C1 segment of cervical spinal cord (tissue), 14 donors: ENCODE measurements around the gene ACTR5.
"Not testable (repeated sequence)": the region's sequence is repeated elsewhere in the genome, so short reads cannot be mapped to it uniquely, and the experiment has no call there.

ENCODE experiments used
- DNase-seq, 14 donors: peaks; one replicate each; lab custom pipeline; 2025; lab: John Stamatoyannopoulos, UW

The ACTR5 gene

DNA sequence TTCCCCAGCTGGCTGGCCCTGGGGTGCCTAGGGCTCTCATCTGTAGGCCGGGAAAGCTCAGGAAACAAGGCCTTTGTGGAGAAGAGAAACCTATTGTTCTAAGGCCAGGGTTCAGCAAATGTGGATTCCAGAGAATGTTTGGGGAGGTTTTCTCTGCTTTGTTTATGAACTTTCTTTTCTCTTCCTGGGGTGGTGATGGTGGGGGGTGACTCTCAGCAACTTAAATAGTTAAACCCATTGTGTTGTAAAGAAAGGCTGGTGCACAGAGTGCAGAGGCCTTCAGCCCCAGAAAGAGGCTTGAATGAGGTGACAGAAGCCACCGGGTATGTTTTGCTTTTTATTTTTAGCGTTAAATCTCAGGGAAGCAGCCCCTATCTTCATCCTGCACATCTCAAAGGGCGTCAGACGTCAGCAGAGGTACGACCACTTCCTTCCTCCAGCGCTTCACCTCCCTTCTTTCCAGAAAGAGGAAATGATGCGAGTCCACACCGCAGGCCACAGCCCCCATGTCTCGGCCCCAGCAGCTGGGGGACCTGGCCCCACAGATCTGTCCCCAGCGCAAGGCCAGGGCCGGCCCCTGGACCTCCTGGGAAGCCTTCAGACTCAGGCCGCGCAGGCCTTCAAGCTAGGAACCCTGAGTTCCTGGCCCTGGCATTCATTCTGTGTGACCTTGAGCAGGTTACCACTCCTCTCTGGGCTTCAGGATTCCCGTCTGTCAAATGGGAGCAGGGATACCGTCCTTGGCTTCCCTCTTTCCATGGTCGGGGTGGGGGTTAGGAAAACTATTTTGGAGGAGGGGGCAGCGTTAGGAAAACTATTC, 56.6 kb downstream of the ACTR5 start:
- DNase-seq: peak in 4 of 14 donors; percentile 5 to 36 (median 12)

DNA sequence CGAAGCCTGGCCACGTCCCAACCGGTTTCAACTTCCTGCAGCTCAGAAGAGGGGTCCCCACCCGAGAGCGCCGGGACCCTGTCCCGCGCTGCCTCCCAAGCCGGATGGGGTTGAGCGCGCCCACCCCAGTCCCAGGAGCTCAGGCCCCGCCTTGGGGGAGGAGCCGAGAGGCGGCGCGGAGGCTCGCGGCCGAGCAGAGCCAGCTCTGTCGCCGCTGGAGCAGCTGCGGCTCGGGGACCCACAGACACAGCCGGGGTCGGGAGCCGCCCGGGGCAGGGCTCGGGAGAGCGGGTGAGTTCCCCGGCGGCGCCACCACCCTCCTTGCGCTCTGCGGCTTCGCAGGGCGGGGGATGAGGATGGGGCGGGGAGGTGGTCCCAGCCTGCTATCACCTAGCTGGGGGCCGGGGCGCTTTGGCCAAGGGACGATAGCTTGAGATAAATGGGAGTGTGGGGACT, 57.3 kb downstream of the ACTR5 start, which contains the start of gene PPP1R16B:
Gene PPP1R16B (plus strand): TSS at position 196 of the 456 bp plus-strand sequence. CDS start 30,229 bp downstream, outside the sequence.
- DNase-seq: peak in 12 of 14 donors; percentile 7 to 73 (median 37)

DNA sequence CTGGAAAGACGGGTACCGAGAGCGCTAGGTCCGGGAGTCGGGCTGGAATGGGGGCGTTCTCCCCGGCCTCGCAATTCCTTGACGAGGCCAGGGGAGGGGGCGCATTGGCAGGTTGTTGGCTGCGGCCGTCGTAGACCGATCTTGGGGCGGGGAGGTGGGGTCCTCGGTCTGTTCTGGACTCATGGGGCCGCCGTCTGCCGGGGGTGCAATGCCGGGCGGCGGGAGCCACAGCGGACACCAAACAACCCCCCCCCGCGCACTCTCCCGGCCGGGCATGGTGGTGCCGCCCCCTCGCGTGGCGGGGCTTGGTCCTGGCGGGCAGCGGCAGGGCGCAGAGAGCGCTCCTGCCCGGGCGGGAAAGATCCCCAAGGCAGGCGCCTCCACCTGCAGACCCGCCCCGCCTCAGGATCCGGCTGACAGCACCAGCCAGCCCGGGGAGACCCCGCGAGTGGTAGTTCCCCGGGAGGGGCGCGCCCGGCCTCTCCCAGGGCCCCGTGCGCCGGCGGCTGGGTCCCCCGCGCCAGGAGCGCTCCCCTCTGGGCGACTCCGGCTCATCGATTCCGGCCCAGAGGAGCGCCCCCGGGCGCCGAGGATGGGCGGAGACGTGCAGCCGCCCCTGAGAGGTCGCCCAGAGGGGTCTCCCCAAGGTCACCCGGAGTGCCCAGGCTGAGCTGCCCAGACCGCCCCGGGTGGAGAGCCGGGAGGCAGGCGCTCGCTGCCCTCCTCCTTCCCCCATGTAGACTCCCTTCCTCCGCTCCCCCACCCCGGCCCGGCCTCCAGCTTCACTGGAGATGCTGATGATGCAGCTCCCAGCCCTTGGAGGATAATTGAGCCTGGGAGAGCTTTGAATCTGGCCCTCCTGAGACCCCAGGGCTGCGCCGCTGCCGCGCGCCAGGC, 57.9 kb downstream of the ACTR5 start:
- peak in 5 of 14 donors; percentile 16 to 58 (median 44) for DNase-seq

DNA sequence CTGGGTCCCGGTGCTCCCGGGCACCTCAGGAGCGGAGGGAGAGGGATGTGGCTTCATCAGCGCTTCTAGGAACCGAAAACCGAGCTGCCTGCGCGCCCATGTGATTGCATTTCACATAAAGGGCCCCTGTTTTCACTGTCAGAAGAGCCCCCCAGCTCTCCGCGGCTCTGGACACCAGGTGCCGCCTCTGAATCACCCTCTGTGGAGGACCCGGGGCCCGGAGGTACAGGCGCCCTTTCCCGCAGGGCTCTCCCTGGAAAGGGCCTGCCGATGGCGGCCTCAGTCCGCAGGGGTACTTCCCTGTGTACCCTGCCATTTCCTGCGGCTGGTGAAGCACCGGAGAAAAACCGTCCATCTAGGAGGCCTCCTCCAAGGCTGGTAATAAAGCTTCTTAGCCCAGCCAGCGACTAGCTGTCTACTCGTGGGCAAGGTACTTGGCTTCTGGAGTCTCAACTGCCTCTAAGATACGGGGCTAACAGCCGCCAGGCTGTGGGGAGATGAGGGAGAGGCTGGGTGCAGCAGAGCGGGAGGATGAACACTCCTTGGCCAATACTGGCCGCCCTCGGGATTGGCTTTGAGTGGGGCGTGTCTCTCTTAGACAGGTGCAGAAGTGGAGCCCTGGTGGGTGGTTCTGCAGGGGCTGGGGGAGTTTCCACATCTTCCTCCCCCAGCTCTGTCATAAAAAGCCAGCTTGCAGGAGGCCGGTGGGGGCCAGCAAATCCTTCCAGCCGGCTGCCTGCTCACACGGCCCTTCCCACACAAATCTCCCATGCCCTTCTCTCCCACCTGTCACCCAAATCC, 58.8 kb downstream of the ACTR5 start:
- DNase-seq: peak in 8 of 14 donors; percentile 25 to 65 (median 47)

DNA sequence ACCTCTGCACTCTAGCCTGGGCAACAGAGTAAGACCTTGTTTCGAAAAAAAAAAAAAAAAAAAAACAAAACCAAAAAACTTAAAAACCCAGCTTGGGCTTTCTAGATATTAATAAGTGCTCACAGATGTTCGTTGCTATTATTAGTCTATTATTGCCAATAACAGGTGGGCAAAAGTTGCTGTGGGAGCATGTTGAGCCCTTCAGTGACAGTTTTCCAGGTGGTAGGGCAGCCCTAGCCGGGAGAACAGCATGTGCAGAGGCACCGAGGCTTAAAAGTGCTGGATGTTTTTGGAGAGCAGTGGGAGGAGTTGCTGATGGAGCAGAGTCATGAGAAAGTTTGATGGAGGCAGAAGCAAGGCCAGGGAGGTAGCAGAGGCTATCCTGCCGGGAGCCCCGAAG, 61.7 kb downstream of the ACTR5 start:
- no peak for DNase-seq

DNA sequence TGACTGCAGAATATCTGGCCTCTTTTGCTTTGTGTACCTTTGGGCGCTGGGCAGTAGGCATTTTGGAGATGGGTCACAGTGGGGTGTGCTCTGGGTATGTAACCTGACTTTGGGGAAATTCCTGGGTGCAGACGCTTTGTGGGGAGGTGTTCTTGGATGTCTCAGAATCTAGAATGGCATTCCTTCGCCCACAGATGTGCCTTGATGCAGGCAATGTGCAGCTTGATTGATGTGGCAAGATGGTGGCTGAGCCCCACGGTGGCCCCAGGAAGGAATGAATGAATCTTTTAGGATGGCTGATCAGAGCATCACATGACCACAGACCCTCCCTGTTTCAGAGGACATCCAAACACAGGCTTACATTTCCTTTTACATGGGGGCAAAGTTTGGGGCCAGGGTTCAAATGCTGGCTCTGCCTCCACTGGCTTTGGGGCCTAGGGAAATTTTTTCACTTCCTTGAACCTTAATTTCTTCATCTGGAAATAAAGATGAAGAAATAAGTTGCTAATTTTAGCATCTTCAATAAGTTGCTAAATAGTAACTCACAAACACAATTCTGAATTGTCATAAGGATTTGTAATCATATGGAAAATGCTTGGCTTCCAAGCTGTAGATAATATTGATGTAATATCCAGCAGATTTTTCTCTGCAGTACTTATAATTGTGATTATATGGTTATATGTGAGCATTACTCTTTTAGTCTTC, 62.8 kb downstream of the ACTR5 start:
- DNase-seq: no peak

DNA sequence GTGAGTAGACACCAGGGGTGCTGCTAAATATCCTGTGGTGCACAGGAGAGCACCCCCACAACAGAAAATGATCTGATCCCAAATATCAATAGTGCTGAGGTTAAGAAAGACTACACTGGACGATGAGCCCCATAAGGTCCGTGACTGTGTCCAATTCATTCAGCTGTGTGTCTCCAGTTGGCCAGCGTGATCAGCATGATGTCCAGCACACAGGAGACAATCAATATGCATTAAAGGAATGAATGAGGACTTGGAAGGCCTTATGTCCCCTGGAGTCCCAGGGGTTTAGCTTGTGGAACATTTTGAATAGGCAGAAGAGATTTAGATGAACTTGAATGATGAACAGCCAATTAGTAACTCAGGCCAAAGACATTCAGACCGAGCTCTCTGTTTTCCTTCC, 63.5 kb downstream of the ACTR5 start:
- DNase-seq: no peak

DNA sequence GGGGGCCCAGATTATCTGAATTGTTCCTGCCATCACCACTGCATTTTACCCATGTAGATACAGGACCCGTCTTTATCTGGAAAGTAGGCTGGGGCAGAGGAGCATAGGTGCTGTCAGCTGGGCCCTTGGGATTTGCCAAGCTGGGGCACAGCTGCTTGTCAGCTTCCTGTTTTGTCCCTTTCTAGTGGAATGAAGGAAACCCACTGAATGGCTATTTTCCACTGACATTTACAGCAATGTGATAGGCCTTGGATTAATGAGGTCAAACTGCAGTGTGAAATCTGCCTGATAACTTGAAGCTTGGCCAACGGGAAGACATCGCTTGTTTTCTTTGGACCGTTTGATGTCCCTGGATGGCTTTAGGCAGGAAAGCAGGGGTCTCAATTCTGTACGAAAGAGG, 63.9 kb downstream of the ACTR5 start:
- peak in 1 of 14 donors; percentile 35 for DNase-seq

DNA sequence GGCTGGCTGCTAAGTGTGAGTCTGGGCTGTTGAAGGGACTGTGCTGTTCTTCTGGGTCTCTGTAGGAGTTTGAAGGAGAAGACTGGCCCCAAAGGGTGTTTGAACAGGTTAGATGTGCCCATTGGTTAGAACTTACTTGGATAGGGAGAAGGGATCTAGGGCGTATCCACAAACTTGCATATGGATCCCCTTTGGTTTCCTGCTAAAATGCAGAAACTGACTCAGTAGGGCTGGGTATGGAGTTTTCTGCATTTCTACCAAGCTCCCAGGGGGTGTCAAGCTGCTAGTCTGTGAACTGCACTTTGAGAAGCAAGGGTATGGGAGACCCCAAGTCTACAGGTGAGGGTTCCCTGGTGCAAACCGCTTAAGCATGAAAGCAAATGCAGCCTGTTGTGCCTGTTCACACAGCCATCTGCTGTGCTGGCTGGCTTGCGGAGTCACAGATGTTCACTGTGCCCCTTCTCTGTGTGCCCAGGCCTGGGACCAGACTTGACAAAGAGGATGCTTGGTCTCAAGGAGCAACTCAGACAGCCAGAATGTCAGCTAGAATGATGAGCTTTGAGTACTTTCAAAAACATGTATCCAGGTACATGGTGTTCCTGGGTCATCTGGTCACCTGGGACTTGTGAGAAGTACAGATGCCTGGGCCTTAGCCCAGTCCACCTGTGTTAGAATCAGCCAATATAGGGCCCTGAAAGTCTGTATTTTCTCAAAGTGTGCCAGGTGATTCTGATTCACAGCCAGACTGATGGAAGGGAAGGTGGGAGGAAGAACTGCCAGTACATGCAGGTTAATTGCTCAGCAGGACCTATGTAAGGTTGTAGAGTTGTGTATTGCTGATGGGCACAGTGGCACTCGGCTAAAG, 64.7 kb downstream of the ACTR5 start:
- peak in 1 of 14 donors; percentile 35 for DNase-seq

DNA sequence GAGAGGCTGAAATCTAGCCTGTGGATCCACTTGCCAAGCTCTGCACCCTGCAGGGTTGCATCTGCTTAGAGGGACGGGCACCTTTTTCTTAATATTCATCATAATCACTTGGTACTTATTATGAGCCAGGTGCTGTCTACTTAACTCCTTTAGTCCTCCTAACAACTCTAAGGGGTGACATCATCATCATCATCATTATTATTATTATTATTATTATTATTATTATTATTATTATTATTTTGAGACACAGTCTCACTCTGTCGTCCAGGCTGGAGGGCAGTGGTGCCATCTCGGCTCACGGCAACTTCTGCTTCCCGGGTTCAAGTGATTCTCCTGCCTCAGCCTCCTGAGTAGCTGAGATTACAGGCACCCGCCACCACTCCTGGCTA, 65.3 kb downstream of the ACTR5 start:
- DNase-seq: not testable (repeated sequence)

DNA sequence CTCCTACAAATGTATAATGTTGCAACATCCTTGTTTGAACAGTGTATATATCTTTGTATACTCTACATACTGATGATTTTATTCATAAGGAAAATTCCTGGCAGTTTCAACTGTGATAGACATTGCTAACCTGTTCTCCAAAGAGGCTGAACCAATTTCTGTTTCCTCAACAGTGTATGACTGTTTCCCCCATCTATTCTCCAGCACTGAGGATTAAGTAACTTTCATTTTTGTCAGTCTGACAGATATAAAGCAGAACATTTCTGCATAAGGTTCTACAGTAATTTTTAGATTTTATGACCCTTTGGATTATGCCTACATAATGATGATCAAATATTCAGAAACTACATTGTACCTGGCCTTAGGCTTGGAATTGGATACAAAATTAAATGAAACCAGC, 67.2 kb downstream of the ACTR5 start:
- no peak for DNase-seq

DNA sequence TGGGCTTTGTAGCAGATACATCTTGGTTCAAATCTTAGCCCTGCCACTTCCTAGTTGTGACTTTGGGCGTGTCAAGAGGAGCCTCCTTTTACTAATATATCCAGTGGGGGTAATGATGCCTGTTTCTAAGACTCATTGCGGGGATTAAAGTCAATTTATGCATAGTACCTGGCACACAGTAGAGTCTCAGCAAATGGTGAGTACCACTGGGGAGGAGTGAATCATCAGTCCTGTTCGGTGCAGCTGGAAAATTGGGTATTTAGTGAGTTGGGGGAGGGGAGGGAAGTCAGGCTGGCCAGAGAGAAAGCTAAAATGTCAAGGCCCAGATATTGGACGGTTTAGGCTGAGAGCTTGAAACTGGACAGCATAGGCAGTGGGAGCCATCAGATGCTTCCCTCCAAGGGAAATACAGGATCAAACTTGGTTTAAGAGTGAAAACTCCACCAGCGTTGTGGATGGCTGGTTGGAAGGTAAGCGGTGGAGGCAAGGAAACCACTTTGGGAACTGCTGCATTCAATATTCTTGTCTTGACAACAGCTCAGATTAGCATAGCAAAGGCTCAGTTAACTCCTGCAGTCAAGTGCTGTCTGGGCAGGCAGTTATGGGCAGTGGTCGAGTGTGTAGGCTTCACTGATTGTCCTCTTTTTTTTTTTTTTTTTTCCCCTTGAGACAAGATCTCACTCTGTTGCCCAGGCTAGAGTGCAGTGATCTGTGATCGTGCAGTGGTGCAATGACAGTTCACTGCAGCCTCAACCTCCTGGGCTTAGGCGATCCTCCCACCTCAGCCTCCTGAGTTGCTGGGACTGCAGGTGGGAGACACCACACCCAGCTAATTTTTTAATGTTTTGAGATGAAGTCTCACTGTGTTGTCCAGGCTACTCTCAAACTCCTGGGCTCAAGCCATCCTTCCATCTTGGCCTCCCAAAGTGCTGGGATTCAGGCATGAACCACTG, 70.1 kb downstream of the ACTR5 start:
- no peak for DNase-seq
